Measurements from ENCODE around the gene BAIAP2.
"Not testable (repeated sequence)": the region's sequence is repeated elsewhere in the genome, so short reads cannot be mapped to it uniquely, and the experiment has no call there.

Gene BAIAP2

GRCh38 chr17:81144423-81144781 is 109.5 kb downstream of the BAIAP2 start:
- H3K9ac ChIP-seq (ENCODE audit: insufficient read length, low read depth) = no peak overlapping the region
- H3K9me3 ChIP-seq (ENCODE audit: insufficient read depth, low read length) = no peaks in the 10 kb centered on the region
- DNase-seq (ENCODE audit: low read depth, low spot score) = no peak
- H3K36me3 ChIP-seq (ENCODE audit: insufficient read depth, insufficient read length, low read length) = no peaks in the 10 kb centered on the region
- no peak for TF ChIP-seq YY1 (IDR thresholded peaks at IDR 0.05; ENCODE audit: insufficient read depth, insufficient read length)
- no peak for TF ChIP-seq SUZ12 (IDR thresholded peaks at IDR 0.05; ENCODE audit: extremely low read depth, insufficient read depth, insufficient read length)
- TF ChIP-seq ZNF274 (IDR thresholded peaks at IDR 0.05; ENCODE audit: low read depth, low read length) = no peak
- H3K4me1 ChIP-seq (ENCODE audit: insufficient read depth, insufficient read length) = peaks cover 13% of the 10 kb centered on the region
- no peak overlapping the region for H3K4me3 ChIP-seq (ENCODE audit: insufficient read length, low read depth)
- no peaks in the 10 kb centered on the region for H3K27me3 ChIP-seq (ENCODE audit: insufficient read depth, insufficient read length)

- H3K9me3 ChIP-seq (ENCODE audit: insufficient read depth, low read length); H3K9ac ChIP-seq (ENCODE audit: insufficient read length, low read depth); DNase-seq (ENCODE audit: low read depth, low spot score); H3K4me3 ChIP-seq (ENCODE audit: insufficient read length, low read depth); H3K27me3 ChIP-seq (ENCODE audit: insufficient read depth, insufficient read length); H3K36me3 ChIP-seq (ENCODE audit: insufficient read depth, insufficient read length, low read length): not testable (repeated sequence)
- peaks cover 13% of the 10 kb centered on the region for H3K4me1 ChIP-seq (ENCODE audit: insufficient read depth, insufficient read length)
Measured at GRCh38 chr17:81146208-81146607, 111.3 kb downstream of the BAIAP2 start.

- TF ChIP-seq YY1 (IDR thresholded peaks at IDR 0.05; ENCODE audit: insufficient read depth, insufficient read length) (no peak), ZNF274 (IDR thresholded peaks at IDR 0.05; ENCODE audit: low read depth, low read length) (no peak), SUZ12 (IDR thresholded peaks at IDR 0.05; ENCODE audit: extremely low read depth, insufficient read depth, insufficient read length) (no peak)
- Histone ChIP-seq H3K27me3 (ENCODE audit: insufficient read depth, insufficient read length) (no peaks in the 10 kb centered on the region), H3K4me1 (ENCODE audit: insufficient read depth, insufficient read length) (peaks cover 12% of the 10 kb centered on the region), H3K9me3 (ENCODE audit: insufficient read depth, low read length) (no peaks in the 10 kb centered on the region), H3K9ac (ENCODE audit: insufficient read length, low read depth) (no peak overlapping the region), H3K36me3 (ENCODE audit: insufficient read depth, insufficient read length, low read length) (no peaks in the 10 kb centered on the region), H3K4me3 (ENCODE audit: insufficient read length, low read depth) (no peak overlapping the region)
- DNase-seq (ENCODE audit: low read depth, low spot score) = no peak
Measured at GRCh38 chr17:81147701-81148100, 112.8 kb downstream of the BAIAP2 start.

- no peak for TF ChIP-seq ZNF274 (IDR thresholded peaks at IDR 0.05; ENCODE audit: low read depth, low read length)
- TF ChIP-seq SUZ12 (IDR thresholded peaks at IDR 0.05; ENCODE audit: extremely low read depth, insufficient read depth, insufficient read length) = no peak
- no peak for TF ChIP-seq YY1 (IDR thresholded peaks at IDR 0.05; ENCODE audit: insufficient read depth, insufficient read length)
- DNase-seq (ENCODE audit: low read depth, low spot score) = no peak
- H3K27me3 ChIP-seq (ENCODE audit: insufficient read depth, insufficient read length) = no peaks in the 10 kb centered on the region
- H3K9me3 ChIP-seq (ENCODE audit: insufficient read depth, low read length) = no peaks in the 10 kb centered on the region
- H3K9ac ChIP-seq (ENCODE audit: insufficient read length, low read depth) = no peak overlapping the region
- no peaks in the 10 kb centered on the region for H3K36me3 ChIP-seq (ENCODE audit: insufficient read depth, insufficient read length, low read length)
- peaks cover 7% of the 10 kb centered on the region for H3K4me1 ChIP-seq (ENCODE audit: insufficient read depth, insufficient read length)
- no peak overlapping the region for H3K4me3 ChIP-seq (ENCODE audit: insufficient read length, low read depth)
Measured at GRCh38 chr17:81148571-81148970, 113.6 kb downstream of the BAIAP2 start.

GRCh38 chr17:81148986-81149533 is 114.1 kb downstream of the BAIAP2 start:
- DNase-seq (ENCODE audit: low read depth, low spot score) = no peak
- Histone ChIP-seq H3K36me3 (ENCODE audit: insufficient read depth, insufficient read length, low read length) (no peaks in the 10 kb centered on the region), H3K9me3 (ENCODE audit: insufficient read depth, low read length) (no peaks in the 10 kb centered on the region), H3K4me3 (ENCODE audit: insufficient read length, low read depth) (no peak overlapping the region), H3K27me3 (ENCODE audit: insufficient read depth, insufficient read length) (no peaks in the 10 kb centered on the region), H3K9ac (ENCODE audit: insufficient read length, low read depth) (no peak overlapping the region), H3K4me1 (ENCODE audit: insufficient read depth, insufficient read length) (peaks cover 7% of the 10 kb centered on the region)
- TF ChIP-seq SUZ12 (IDR thresholded peaks at IDR 0.05; ENCODE audit: extremely low read depth, insufficient read depth, insufficient read length) (no peak), ZNF274 (IDR thresholded peaks at IDR 0.05; ENCODE audit: low read depth, low read length) (no peak), YY1 (IDR thresholded peaks at IDR 0.05; ENCODE audit: insufficient read depth, insufficient read length) (no peak)

GRCh38 chr17:81150377-81151077 is 115.6 kb downstream of the BAIAP2 start:
- DNase-seq (ENCODE audit: low read depth, low spot score) = no peak
- Histone ChIP-seq H3K27me3 (ENCODE audit: insufficient read depth, insufficient read length) (no peaks in the 10 kb centered on the region), H3K4me1 (ENCODE audit: insufficient read depth, insufficient read length) (peaks cover 7% of the 10 kb centered on the region)

GRCh38 chr17:81151278-81151677 is 116.3 kb downstream of the BAIAP2 start:
- Histone ChIP-seq H3K9ac (ENCODE audit: insufficient read length, low read depth) (no peak overlapping the region), H3K27me3 (ENCODE audit: insufficient read depth, insufficient read length) (no peaks in the 10 kb centered on the region), H3K36me3 (ENCODE audit: insufficient read depth, insufficient read length, low read length) (no peaks in the 10 kb centered on the region), H3K4me3 (ENCODE audit: insufficient read length, low read depth) (no peak overlapping the region), H3K9me3 (ENCODE audit: insufficient read depth, low read length) (no peaks in the 10 kb centered on the region), H3K4me1 (ENCODE audit: insufficient read depth, insufficient read length) (peaks cover 7% of the 10 kb centered on the region)
- no peak for DNase-seq (ENCODE audit: low read depth, low spot score)
- no peak for TF ChIP-seq YY1 (IDR thresholded peaks at IDR 0.05; ENCODE audit: insufficient read depth, insufficient read length)
- TF ChIP-seq SUZ12 (IDR thresholded peaks at IDR 0.05; ENCODE audit: extremely low read depth, insufficient read depth, insufficient read length) = no peak
- no peak for TF ChIP-seq ZNF274 (IDR thresholded peaks at IDR 0.05; ENCODE audit: low read depth, low read length)

More at GRCh38 chr17:81150377-81151077, 115.6 kb downstream of the BAIAP2 start:
- TF ChIP-seq SUZ12 (IDR thresholded peaks at IDR 0.05; ENCODE audit: extremely low read depth, insufficient read depth, insufficient read length) = no peak
- no peak for TF ChIP-seq YY1 (IDR thresholded peaks at IDR 0.05; ENCODE audit: insufficient read depth, insufficient read length)
- no peak for TF ChIP-seq ZNF274 (IDR thresholded peaks at IDR 0.05; ENCODE audit: low read depth, low read length)
- Histone ChIP-seq H3K4me3 (ENCODE audit: insufficient read length, low read depth) (no peak overlapping the region), H3K36me3 (ENCODE audit: insufficient read depth, insufficient read length, low read length) (no peaks in the 10 kb centered on the region), H3K9me3 (ENCODE audit: insufficient read depth, low read length) (no peaks in the 10 kb centered on the region), H3K9ac (ENCODE audit: insufficient read length, low read depth) (no peak overlapping the region)
